Activated gamma-delta T cell treated with anti-CD3 and anti-CD28 coated beads, Interleukin-2, amount 50 U/mL, for 16 hours (primary cell): Measurements from ENCODE around the gene PLD4.
"Not testable (repeated sequence)": the region's sequence is repeated elsewhere in the genome, so short reads cannot be mapped to it uniquely, and the experiment has no call there.

ENCODE experiments used
- DNase-seq: peaks from one replicate; pipeline ENCODE4 v3.0.0-alpha.2; 2020; ENCODE audit warnings: low read depth

PLD4 gene

GRCh38 chr14:104941508-104942365 lies 17.1 kb downstream of the PLD4 start:
- no peak for DNase-seq

GRCh38 chr14:104942586-104942985 lies 17.9 kb downstream of the PLD4 start:
- DNase-seq, result no peak

GRCh38 chr14:104943216-104944015 lies 18.7 kb downstream of the PLD4 start:
- not testable (repeated sequence) for DNase-seq

GRCh38 chr14:104944016-104944308 lies 19.3 kb downstream of the PLD4 start:
- not testable (repeated sequence) for DNase-seq

GRCh38 chr14:104944436-104945205 lies 19.9 kb downstream of the PLD4 start:
- DNase-seq, result not testable (repeated sequence)

GRCh38 chr14:104945266-104945665 lies 20.6 kb downstream of the PLD4 start:
- not testable (repeated sequence) for DNase-seq

- not testable (repeated sequence) for DNase-seq
Measured at GRCh38 chr14:104945986-104946965, 21.6 kb downstream of the PLD4 start.

GRCh38 chr14:104947201-104947600 lies 22.5 kb downstream of the PLD4 start:
- not testable (repeated sequence) for DNase-seq

- DNase-seq, result not testable (repeated sequence)
Measured at GRCh38 chr14:104947881-104948735, 23.4 kb downstream of the PLD4 start.

GRCh38 chr14:104948736-104949031 lies 24.0 kb downstream of the PLD4 start:
- DNase-seq, result no peak

GRCh38 chr14:104949406-104949955 lies 24.8 kb downstream of the PLD4 start:
- not testable (repeated sequence) for DNase-seq

- no peak for DNase-seq
Measured at GRCh38 chr14:104950021-104950420, 25.3 kb downstream of the PLD4 start.

- DNase-seq, result not testable (repeated sequence)
Measured at GRCh38 chr14:104950701-104951100, 26.0 kb downstream of the PLD4 start.

GRCh38 chr14:104951863-104952657 lies 27.4 kb downstream of the PLD4 start:
- not testable (repeated sequence) for DNase-seq

GRCh38 chr14:104953097-104953496 lies 28.4 kb downstream of the PLD4 start:
- DNase-seq, result no peak

- no peak for DNase-seq
Measured at GRCh38 chr14:104953896-104954656, 29.4 kb downstream of the PLD4 start.

GRCh38 chr14:104954746-104955395 lies 30.2 kb downstream of the PLD4 start:
- DNase-seq, result no peak

GRCh38 chr14:104955396-104955770 lies 30.7 kb downstream of the PLD4 start:
- DNase-seq, result no peak
